HEK293 (cell line): Measurements from ENCODE around the gene ATP5F1B.
A peak's percentile ranks its signal among the peaks of the same experiment; 100 is the strongest.

Source experiments
- AEBP2 ChIP-seq: fragments of 450-650 bp; formaldehyde crosslinking; IDR thresholded peaks from 2 replicates; pipeline ENCODE4 v1.5.1; 2016; ENCODE audit warnings: missing biosample characterization, missing genetic modification characterization, borderline replicate concordance
- BCL6B ChIP-seq: fragments of 450-650 bp; formaldehyde crosslinking; IDR thresholded peaks from 2 replicates; pipeline ENCODE4 v1.5.1; 2017; ENCODE audit warnings: missing biosample characterization, missing genetic modification characterization
- INSM2 ChIP-seq: fragments of 450-650 bp; formaldehyde crosslinking; IDR thresholded peaks from 2 replicates; pipeline ENCODE4 v1.5.1; 2016; ENCODE audit warnings: missing biosample characterization, missing genetic modification characterization
- PRDM2 ChIP-seq: fragments of 450-650 bp; formaldehyde crosslinking; IDR thresholded peaks from 2 replicates; pipeline ENCODE4 v1.5.1; 2016; ENCODE audit warnings: missing biosample characterization, missing genetic modification characterization, borderline replicate concordance
- PRDM4 ChIP-seq: fragments of 450-650 bp; formaldehyde crosslinking; IDR thresholded peaks from 2 replicates; pipeline ENCODE4 v1.5.1; 2017; ENCODE audit warnings: missing biosample characterization, missing genetic modification characterization
- ZBTB10 ChIP-seq: fragments of 450-650 bp; formaldehyde crosslinking; IDR thresholded peaks from 2 replicates; pipeline ENCODE4 v1.5.1; 2016; ENCODE audit warnings: missing biosample characterization, missing genetic modification characterization
- ZFP41 ChIP-seq: fragments of 450-650 bp; formaldehyde crosslinking; IDR thresholded peaks from 2 replicates; pipeline ENCODE4 v1.5.1; 2016; ENCODE audit warnings: missing biosample characterization, missing genetic modification characterization, borderline replicate concordance
- ZNF16 ChIP-seq: fragments of 450-650 bp; formaldehyde crosslinking; IDR thresholded peaks from 2 replicates; pipeline ENCODE4 v1.5.1; 2016; ENCODE audit warnings: low read depth, missing biosample characterization, missing genetic modification characterization
- ZNF18 ChIP-seq: fragments of 450-650 bp; formaldehyde crosslinking; IDR thresholded peaks from 2 replicates; pipeline ENCODE4 v1.5.1; 2016; ENCODE audit warnings: missing biosample characterization, missing genetic modification characterization
- ZNF19 ChIP-seq: fragments of 450-650 bp; formaldehyde crosslinking; IDR thresholded peaks from 2 replicates; pipeline ENCODE4; 2016; ENCODE audit warnings: missing biosample characterization, missing genetic modification characterization, low read depth
- ZNF202 ChIP-seq: fragments of 450-650 bp; formaldehyde crosslinking; IDR thresholded peaks from 2 replicates; pipeline ENCODE4 v1.5.1; 2016; ENCODE audit warnings: missing biosample characterization, missing genetic modification characterization, borderline replicate concordance
- ZNF26 ChIP-seq: fragments of 450-650 bp; formaldehyde crosslinking; IDR thresholded peaks from 2 replicates; pipeline ENCODE4 v1.5.1; 2016; ENCODE audit warnings: missing biosample characterization, missing genetic modification characterization
- ZNF292 ChIP-seq: fragments of 450-650 bp; formaldehyde crosslinking; IDR thresholded peaks from 2 replicates; pipeline ENCODE4 v1.5.1; 2016; ENCODE audit warnings: low read depth, missing biosample characterization, missing genetic modification characterization, borderline replicate concordance
- ZNF302 ChIP-seq: fragments of 450-650 bp; formaldehyde crosslinking; IDR thresholded peaks from 2 replicates; pipeline ENCODE4 v1.5.1; 2016; ENCODE audit warnings: missing biosample characterization, missing genetic modification characterization, low read depth
- ZNF610 ChIP-seq: fragments of 450-650 bp; formaldehyde crosslinking; IDR thresholded peaks from 2 replicates; pipeline ENCODE4 v1.5.1; 2016; ENCODE audit warnings: missing biosample characterization, missing genetic modification characterization, borderline replicate concordance
- ZNF623 ChIP-seq: fragments of 450-650 bp; formaldehyde crosslinking; IDR thresholded peaks from 2 replicates; pipeline ENCODE4 v1.5.1; 2016; ENCODE audit warnings: missing biosample characterization, missing genetic modification characterization
- ZNF624 ChIP-seq: fragments of 450-650 bp; formaldehyde crosslinking; IDR thresholded peaks from 2 replicates; pipeline ENCODE4 v1.5.1; 2017; ENCODE audit warnings: missing biosample characterization, missing genetic modification characterization
- ZNF658 ChIP-seq: fragments of 450-650 bp; formaldehyde crosslinking; IDR thresholded peaks from 2 replicates; pipeline ENCODE4; 2016; ENCODE audit warnings: missing biosample characterization, missing genetic modification characterization

The ATP5F1B gene

GRCh38 chr12:56636675-56637540, 8.9 kb downstream of the ATP5F1B start (continued):
- 0 out of 2 replicates have a peak, but pooled peaks have one; percentile 17 for TF ChIP-seq INSM2 (tag by site-specific recombination)
- TF ChIP-seq ZFP41: no peak
- TF ChIP-seq PRDM2 (tag by site-specific recombination): no peak
- TF ChIP-seq BCL6B (tag by site-specific recombination): no peak
- TF ChIP-seq ZNF610: no peak; the same call in 1 of the 2 replicates
- no peak for TF ChIP-seq ZNF19
- TF ChIP-seq ZNF302 (tag by site-specific recombination): no peak
- TF ChIP-seq ZNF623 (tag by site-specific recombination): no peak
- TF ChIP-seq ZBTB10 (tag by site-specific recombination): peak; percentile 92
- TF ChIP-seq AEBP2 (tag by site-specific recombination): no peak
- no peak for TF ChIP-seq PRDM4 (tag by site-specific recombination)
- TF ChIP-seq ZNF624 (tag by site-specific recombination): no peak
- TF ChIP-seq ZNF292: no peak
- TF ChIP-seq ZNF26: no peak
- TF ChIP-seq ZNF202 (tag by site-specific recombination): no peak
- no peak for TF ChIP-seq ZNF16
- TF ChIP-seq ZNF658 (tag by site-specific recombination): no peak
- TF ChIP-seq ZNF18 (tag by site-specific recombination): no peak
